ENCODE measurements around the gene CFAP58.
"Not testable (repeated sequence)": the region's sequence is repeated elsewhere in the genome, so short reads cannot be mapped to it uniquely, and the experiment has no call there.

CFAP58 gene

GRCh38 chr10:104437226-104437625 lies 83.6 kb downstream of the CFAP58 start:
- DNase-seq, result no peak

DNA sequence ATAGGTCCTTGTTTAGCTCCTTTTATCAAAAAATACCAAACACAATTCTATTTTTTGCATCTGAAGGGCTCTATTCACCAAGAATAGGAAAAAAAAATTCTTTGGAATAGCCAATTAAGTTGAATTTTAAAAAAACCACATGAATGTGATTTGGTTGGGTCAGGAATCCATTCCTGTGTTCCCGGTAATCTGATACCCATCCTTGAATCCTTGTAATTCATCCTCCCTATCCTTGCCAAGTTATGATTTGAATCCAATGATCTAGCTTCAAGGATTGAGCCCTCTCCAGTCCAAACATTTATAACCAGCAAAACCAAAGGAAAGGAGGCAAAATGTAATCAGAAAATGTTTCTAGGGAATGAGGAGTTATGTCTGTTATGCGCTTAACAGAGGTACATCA lies 86.6 kb downstream of the CFAP58 start:
- no peak for DNase-seq

DNA sequence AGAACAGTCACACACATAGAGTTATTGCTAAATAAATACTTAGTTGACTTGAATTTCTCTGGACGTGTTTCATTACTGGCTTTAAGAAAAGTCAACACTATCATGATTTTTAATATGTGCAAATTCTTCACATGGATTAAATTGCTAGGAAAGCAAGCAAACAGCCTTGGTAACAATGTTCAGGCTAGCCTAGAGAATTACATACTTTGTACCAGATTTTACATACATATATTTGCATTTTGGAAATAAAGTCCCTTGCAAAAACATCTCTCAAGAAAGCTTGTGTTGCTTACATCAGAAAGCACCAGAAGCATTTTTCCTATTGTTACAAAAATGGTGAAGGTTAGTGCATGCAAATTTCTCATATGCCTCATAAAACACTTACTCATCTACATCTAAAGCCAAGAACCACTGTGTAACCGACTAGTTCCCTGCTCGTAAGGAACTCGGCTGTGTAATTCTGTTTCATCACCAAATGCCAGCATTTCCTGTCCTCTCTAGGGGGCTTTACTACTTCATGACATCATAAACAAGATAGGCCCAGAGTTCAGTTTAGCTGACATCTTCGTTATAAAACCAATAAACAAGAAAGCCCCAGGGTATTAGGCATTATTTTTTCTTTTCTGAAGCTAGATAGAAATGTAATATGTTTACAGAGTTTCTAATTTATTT lies 87.8 kb downstream of the CFAP58 start:
- no peak for DNase-seq

DNA sequence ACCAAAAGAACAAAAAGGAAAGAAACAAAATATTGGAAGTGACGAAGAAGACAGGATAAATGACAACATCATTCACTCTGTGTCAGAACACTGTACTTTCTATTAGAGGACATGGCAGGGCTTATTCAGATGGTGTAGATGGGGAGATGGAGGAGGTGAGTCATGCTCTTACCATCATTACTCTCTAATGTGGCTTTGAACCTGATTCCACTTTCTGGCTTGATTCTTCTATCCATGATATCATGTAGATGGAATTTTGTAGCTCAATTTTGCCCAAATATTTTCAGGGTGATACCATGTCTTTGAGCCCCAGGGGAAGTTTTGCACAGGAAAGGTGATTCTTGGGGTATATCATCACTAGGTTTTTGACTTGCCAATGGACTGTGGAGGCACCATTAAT lies 91.7 kb downstream of the CFAP58 start:
- no peak for DNase-seq

- no peak for DNase-seq
These were observed 92.5 kb downstream of the CFAP58 start for GRCh38 chr10:104446151-104446550.

DNA sequence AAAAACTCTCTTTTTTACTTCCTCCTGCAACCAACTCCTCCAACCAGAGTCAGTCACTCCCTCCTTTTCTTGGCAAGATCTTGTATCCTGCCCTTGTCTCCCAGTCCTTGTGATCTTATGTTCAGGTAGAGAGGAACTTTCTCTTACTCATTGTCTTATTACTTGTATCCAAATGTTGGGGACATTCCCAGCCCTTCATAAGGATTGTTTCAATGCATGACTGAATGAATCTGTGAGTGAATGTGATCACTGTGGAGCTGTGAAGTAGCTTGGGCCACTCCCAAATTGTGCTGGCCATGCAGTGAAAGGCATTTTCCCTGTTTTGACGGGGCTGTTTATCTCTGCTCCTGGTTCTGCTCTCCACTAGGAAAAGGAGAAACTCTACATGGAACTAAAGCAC lies 93.7 kb downstream of the CFAP58 start:
- DNase-seq, result no peak

DNA sequence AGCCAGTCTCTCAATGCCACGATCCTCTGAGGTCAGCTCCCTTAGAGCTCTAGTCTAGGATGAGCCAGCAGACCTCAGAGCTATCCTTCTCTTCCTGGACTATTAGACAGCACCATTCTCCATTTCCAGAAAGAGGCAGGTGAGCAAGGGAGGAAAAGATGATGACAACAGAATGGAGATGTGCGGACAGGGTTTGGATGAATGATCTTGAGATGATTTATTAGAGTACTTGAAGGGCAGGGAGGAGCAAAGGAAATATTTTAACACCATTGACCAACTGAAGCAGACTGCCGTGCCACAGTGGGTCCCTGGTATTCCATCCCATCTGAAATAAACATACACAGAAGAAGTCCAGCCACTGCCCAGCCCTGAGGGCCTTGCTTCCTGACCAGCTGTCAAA lies 94.3 kb downstream of the CFAP58 start:
- DNase-seq, result no peak

GRCh38 chr10:104449391-104449790 lies 95.8 kb downstream of the CFAP58 start:
- DNase-seq, result no peak

GRCh38 chr10:104450490-104450889 lies 96.9 kb downstream of the CFAP58 start:
- DNase-seq, result no peak

- no peak for DNase-seq
These were observed 97.3 kb downstream of the CFAP58 start for GRCh38 chr10:104450954-104451353.

DNA sequence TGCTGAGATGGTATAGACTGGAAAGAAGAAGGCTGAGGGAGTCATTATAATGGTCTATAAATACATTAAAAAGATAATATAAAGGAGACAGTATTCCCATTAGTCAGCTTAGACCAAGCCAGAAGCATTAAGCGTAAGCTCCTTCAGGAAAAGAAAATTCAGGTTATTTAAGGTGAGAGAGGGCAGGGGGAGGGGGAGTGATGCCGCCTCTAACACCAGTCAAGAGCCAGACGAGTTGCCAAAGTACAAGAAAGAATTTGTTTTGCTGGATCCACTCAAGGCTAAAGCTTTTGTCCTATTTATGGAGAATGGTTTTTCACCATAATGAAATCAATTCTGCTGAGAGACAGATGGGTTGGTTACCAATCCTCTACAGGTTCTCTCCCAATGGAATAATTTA lies 99.3 kb downstream of the CFAP58 start:
- DNase-seq, result no peak

- no peak for DNase-seq
These were observed 103.3 kb downstream of the CFAP58 start for GRCh38 chr10:104456802-104457542.

- DNase-seq, result no peak
These were observed 103.9 kb downstream of the CFAP58 start for GRCh38 chr10:104457543-104457828.

- not testable (repeated sequence) for DNase-seq
These were observed 111.9 kb downstream of the CFAP58 start for GRCh38 chr10:104465575-104465974.

- DNase-seq, result not testable (repeated sequence)
These were observed 115.2 kb downstream of the CFAP58 start for GRCh38 chr10:104468818-104469217.

- no peak for DNase-seq
These were observed 118.9 kb downstream of the CFAP58 start for GRCh38 chr10:104472505-104472904.

DNA sequence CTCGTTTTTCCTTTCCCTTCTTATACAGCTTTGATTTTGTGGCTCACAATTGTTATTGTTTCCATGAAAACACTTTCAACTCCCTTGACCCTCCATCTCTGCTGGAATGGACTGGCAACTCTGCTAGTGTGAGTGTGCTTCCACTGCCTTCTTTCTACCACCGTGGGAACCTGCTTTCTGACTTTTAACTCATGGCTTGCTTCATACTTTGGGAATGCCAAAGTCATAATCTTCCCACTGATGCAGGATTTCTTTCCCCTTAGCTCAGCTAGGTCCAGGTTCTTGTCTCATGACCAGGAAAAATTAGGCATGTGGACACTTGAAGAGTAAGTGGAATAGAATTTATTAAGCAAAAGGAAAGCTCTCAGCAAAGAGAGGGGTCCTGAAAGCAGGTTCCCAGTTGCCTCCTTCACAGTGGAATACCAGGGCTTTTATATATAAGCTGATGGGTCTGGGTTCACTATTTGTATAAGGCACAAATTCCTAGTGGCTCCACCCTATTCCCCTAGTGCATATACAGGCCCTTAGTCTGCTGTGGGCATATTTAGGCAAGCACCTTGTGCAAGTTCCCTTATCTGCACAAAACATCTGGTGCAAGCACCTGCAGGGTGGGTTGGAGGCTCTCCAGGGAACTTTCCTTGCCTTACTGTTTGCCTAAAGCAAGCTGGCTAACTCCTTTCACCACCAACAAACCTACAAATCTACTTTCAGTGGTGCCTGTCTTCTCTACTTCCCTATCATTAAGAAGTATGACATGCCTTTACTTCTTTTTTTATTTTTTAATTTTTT lies 119.5 kb downstream of the CFAP58 start:
- DNase-seq, result no peak

DNA sequence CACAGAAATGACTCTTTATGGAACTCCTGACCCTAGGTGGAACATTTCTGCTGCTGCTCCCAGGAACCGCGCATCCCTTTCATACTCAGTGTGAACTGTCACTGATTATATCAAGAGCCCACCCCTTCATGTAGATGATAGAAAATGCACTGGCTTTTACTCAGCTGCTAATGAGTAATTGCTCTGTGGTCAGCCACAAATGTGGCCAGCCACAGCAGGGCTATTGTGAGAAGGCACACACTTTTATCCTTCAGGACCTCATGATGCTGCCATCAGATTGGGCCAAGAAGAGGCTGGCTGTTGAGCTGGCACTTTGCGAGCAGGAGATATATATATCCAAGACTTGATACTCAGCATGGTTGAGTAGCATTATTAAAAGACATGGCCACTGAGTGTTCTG lies 124.7 kb downstream of the CFAP58 start:
- no peak for DNase-seq

GRCh38 chr10:104479906-104480593 lies 126.4 kb downstream of the CFAP58 start:
- no peak for DNase-seq

- DNase-seq, result no peak
These were observed 127.2 kb downstream of the CFAP58 start for GRCh38 chr10:104480797-104481196.

DNA sequence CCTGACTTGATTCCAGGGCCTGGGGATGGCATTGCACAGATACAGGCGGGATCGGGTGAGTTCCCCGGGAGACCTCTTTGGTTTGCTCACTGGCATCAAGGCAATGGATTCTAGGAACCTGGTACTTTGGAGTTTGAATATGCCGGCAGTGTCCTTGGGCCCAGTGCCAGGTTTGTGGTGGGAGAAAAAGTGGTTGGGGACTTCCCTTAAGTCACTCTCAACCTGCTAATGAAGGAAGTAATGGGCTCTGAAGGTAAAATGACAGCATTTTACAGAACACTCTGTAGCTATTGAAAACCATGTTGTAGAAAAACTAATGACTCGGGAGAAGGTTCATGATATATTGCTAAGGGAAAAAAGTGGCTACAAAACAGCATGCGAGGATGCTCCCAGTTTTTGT lies 129.9 kb downstream of the CFAP58 start:
- DNase-seq, result no peak

- DNase-seq, result no peak
These were observed 132.0 kb downstream of the CFAP58 start for GRCh38 chr10:104485632-104486031.

- no peak for DNase-seq
These were observed 133.2 kb downstream of the CFAP58 start for GRCh38 chr10:104486803-104487202.
